SU-DHL-6 (cell line): ENCODE results near the gene HSD17B2.

Source experiments
- H2AFZ ChIP-seq: fragments of 200-600 bp; sonication (generic); 2 replicates; pipeline ENCODE4 v1.6.1; 2014; ENCODE audit warnings: low read depth, mild to moderate bottlenecking, moderate library complexity, mixed read lengths, antibody characterized with exemption, low read length; ENCODE audit not compliant: severe bottlenecking
- H3F3A ChIP-seq: fragments of 200-600 bp; shearing (Covaris generic); 2 replicates; pipeline ENCODE4 v1.6.0; 2016; ENCODE audit warnings: antibody characterized with exemption, mild to moderate bottlenecking; ENCODE audit not compliant: insufficient read depth
- H3K27ac ChIP-seq: fragments of 200-600 bp; sonication (generic); 2 replicates; pipeline ENCODE4 v1.5.1; 2016; ENCODE audit warnings: low read depth, mild to moderate bottlenecking, low read length, moderate library complexity, mixed read lengths
- H3K27me3 ChIP-seq: fragments of 200-600 bp; sonication (generic), shearing (Covaris generic); 2 replicates; pipeline ENCODE4 v1.6.0; 2014; ENCODE audit warnings: mild to moderate bottlenecking, low read length
- H3K36me3 ChIP-seq: fragments of 200-600 bp; sonication (generic); 2 replicates; pipeline ENCODE4 v1.6.1; 2014; ENCODE audit warnings: mild to moderate bottlenecking, low read length, mixed read lengths
- H3K4me2 ChIP-seq: fragments of 300-600, 200-600 bp; shearing (Covaris generic), sonication (generic); 2 replicates; pipeline ENCODE4 v1.6.0; 2014; ENCODE audit warnings: low read length, low read depth, mild to moderate bottlenecking; ENCODE audit not compliant: poor library complexity, severe bottlenecking
- H3K4me3 ChIP-seq: fragments of 200-600 bp; sonication (generic); 2 replicates; pipeline ENCODE4 v1.5.1; 2014; ENCODE audit warnings: antibody characterized with exemption, low read length, mild to moderate bottlenecking, mixed read lengths; ENCODE audit not compliant: insufficient read depth, poor library complexity, severe bottlenecking
- H3K79me2 ChIP-seq: fragments of 200-600 bp; sonication (generic); 2 replicates; pipeline ENCODE4 v1.6.1; 2014; ENCODE audit warnings: mild to moderate bottlenecking, low read length, moderate library complexity; ENCODE audit not compliant: insufficient read depth
- H3K9ac ChIP-seq: fragments of 200-600 bp; sonication (generic); 2 replicates; pipeline ENCODE4 v1.7.0; 2014; ENCODE audit warnings: mild to moderate bottlenecking, low read length
- H3K9me2 ChIP-seq: fragments of 200-600 bp; sonication (generic); replicated peaks from 2 replicates; pipeline ENCODE4 v1.6.1; 2014; ENCODE audit warnings: low read length; ENCODE audit not compliant: insufficient read depth
- H3K9me3 ChIP-seq: fragments of 200-600 bp; sonication (generic); 2 replicates; pipeline ENCODE4 v1.6.1; 2014; ENCODE audit warnings: low read length, mixed read lengths; ENCODE audit not compliant: insufficient read depth
- H4K20me1 ChIP-seq: fragments of 200-600 bp; sonication (generic); 2 replicates; pipeline ENCODE4 v1.6.1; 2014; ENCODE audit warnings: low read depth, mild to moderate bottlenecking, antibody characterized with exemption, low read length, moderate library complexity, mixed read lengths
- EZH2phosphoT487 ChIP-seq: fragments of 200-600 bp; sonication (generic), shearing (Covaris generic); conservative IDR thresholded peaks from 2 replicates; pipeline ENCODE4 v1.6.1; 2018; ENCODE audit warnings: mild to moderate bottlenecking, antibody characterized with exemption, low read length, moderate library complexity, mixed read lengths
- TF ChIP-seq, protein P1 (sequence below): fragments of 200-600 bp; sonication (generic); IDR thresholded peaks from one replicate; pipeline ENCODE4 v1.5.1; 2017; ENCODE audit warnings: antibody characterized with exemption, mild to moderate bottlenecking, low read length, moderate library complexity; ENCODE audit not compliant: insufficient read depth, poor library complexity, severe bottlenecking

Gene HSD17B2

DNA sequence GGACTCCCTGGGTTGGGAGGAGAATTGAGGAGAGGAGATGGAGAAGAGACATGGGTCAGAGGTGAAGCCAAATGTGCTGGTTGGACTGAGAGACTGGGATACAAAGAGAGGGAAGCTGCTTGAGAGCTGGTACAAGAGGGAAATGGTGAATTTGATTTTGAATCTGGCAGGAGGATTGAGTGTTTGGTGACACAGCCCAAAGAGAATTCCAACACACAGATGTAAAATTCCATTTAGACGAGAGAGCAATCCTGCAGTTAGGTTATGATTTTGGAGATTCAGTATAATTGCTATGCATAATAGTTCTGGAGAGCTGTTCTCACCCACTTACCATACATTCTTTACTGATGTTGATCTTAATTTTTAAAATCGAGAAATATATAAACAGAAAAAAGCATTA, 57.7 kb downstream of the HSD17B2 start:
- Histone ChIP-seq H2AFZ (no peak overlapping the region), H3F3A (no peaks in the 10 kb centered on the region), H3K9me3 (no peaks in the 10 kb centered on the region), H3K4me2 (no peak overlapping the region), H3K36me3 (no peaks in the 10 kb centered on the region), H3K27ac (no peak overlapping the region), H3K27me3 (no peaks in the 10 kb centered on the region), H3K9me2 (no peaks in the 10 kb centered on the region), H3K9ac (no peak overlapping the region), H3K79me2 (no peaks in the 10 kb centered on the region), H3K4me3 (no peak overlapping the region), H4K20me1 (no peaks in the 10 kb centered on the region)
- TF ChIP-seq, protein P1, sequence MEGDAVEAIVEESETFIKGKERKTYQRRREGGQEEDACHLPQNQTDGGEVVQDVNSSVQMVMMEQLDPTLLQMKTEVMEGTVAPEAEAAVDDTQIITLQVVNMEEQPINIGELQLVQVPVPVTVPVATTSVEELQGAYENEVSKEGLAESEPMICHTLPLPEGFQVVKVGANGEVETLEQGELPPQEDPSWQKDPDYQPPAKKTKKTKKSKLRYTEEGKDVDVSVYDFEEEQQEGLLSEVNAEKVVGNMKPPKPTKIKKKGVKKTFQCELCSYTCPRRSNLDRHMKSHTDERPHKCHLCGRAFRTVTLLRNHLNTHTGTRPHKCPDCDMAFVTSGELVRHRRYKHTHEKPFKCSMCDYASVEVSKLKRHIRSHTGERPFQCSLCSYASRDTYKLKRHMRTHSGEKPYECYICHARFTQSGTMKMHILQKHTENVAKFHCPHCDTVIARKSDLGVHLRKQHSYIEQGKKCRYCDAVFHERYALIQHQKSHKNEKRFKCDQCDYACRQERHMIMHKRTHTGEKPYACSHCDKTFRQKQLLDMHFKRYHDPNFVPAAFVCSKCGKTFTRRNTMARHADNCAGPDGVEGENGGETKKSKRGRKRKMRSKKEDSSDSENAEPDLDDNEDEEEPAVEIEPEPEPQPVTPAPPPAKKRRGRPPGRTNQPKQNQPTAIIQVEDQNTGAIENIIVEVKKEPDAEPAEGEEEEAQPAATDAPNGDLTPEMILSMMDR = no peak
- TF ChIP-seq EZH2phosphoT487 = no peak

DNA sequence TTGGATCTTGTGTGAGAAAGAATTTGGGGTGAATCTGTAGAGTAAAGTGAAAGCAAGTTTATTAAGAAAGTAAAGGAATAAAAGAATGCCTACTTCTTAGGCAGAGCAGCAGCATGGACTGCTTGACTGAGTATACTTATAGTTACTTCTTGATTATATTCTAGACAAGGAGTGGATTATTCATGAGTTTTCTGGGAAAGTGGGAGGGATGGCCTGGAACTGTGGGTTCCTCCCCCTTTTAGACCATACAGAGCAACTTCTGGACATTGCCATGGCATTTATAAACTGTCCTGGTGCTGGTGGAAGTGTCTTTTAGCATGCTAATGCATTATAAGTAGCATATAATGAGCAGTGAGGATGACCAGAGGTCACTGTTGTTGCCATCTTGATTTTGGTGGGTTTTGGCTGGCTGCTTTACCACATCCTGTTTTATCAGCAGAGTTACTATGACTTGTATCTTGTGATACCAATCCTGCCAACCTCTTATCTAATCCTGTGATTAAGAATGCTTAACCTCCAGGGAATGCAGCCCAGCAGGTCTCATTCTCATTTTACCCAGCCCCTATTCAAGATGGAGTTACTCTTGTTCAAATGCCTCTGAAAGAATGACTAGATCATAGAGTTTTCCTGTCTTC, 58.7 kb downstream of the HSD17B2 start:
- TF ChIP-seq, protein P1 = no peak
- TF ChIP-seq EZH2phosphoT487 = no peak
- H3K4me2 ChIP-seq = no peak overlapping the region
- H3K9me3 ChIP-seq = no peaks in the 10 kb centered on the region
- no peak overlapping the region for H3K9ac ChIP-seq
- no peaks in the 10 kb centered on the region for H3K9me2 ChIP-seq
- no peak overlapping the region for H3K4me3 ChIP-seq
- H3K36me3 ChIP-seq = no peaks in the 10 kb centered on the region
- H2AFZ ChIP-seq = no peak overlapping the region
- no peaks in the 10 kb centered on the region for H3K79me2 ChIP-seq
- H3K27ac ChIP-seq = no peak overlapping the region
- no peaks in the 10 kb centered on the region for H3K27me3 ChIP-seq
- H4K20me1 ChIP-seq = no peaks in the 10 kb centered on the region
- H3F3A ChIP-seq = no peaks in the 10 kb centered on the region

DNA sequence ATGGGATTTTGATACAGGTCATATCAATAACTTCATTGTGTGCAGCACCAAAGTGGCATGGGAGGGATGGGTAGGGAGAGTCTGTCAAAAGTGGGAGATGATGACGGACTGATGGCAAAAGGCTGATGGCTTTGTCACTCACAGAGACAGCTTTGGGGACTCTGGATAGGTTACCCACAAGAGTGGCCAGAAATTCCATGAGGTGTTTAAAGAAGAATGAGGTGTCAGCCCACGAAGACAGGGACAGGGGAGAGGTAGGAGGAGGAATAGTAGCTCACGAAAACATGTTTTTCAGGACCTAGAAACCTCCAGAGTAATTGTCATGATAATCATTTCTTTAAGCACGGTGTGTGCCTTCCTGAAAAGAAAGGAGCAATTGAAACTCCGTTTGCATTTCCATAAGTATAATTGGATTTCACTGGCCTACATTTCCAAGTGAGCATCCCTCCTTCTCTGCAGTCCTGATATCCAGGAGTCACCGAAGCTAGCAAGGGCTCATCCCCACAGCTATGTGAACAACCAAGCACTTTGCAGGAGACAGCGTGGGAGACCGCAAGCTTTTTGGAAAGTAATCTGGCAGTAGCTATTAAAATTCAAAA, 60.0 kb downstream of the HSD17B2 start:
- Histone ChIP-seq H3K9ac (no peak overlapping the region), H3K4me2 (no peak overlapping the region), H3K9me3 (no peaks in the 10 kb centered on the region), H3K4me3 (no peak overlapping the region), H3K79me2 (no peaks in the 10 kb centered on the region), H3K27ac (no peak overlapping the region), H3F3A (no peaks in the 10 kb centered on the region), H3K27me3 (no peaks in the 10 kb centered on the region), H3K36me3 (no peaks in the 10 kb centered on the region), H3K9me2 (no peaks in the 10 kb centered on the region), H2AFZ (no peak overlapping the region), H4K20me1 (no peaks in the 10 kb centered on the region)
- no peak for TF ChIP-seq EZH2phosphoT487
- TF ChIP-seq, protein P1 = no peak
